WTC11 (cell line): ENCODE results near the gene TOMM7. TPM values are rescaled to one million over a fixed set of nuclear protein-coding genes. Genes with fewer than 3 reads are reported as not detected.

Experiments used
- ATAC-seq: fragments of 200-7000 bp; cut with Tn5 transposase; 2 replicates; pipeline ENCODE4 v1.10.0; 2021; ENCODE audit warnings: mild to moderate bottlenecking, moderate library complexity
- CTCF ChIA-PET: fragments of 300-600 bp; sonication (Branson Sonifier 250); formaldehyde crosslinking; loops from one replicate; lab custom pipeline; 2021; ENCODE audit warnings: antibody characterized with exemption; lab: Charles Lee
- POLR2A ChIA-PET: fragments of 350-600 bp; sonication (Branson Sonifier 250); formaldehyde crosslinking; loops from one replicate; lab custom pipeline; 2021; ENCODE audit warnings: antibody characterized with exemption; lab: Charles Lee
- DNase-seq: peaks from one replicate; pipeline ENCODE4 v3.0.0; 2021; ENCODE audit warnings: low spot score
- H3K27ac Mint-ChIP-seq: 2 replicates; pipeline ENCODE4 v1.8.0; 2021; ENCODE audit warnings: mixed read lengths
- H3K27me3 Mint-ChIP-seq: 2 replicates; pipeline ENCODE4 v1.8.0; 2021; ENCODE audit warnings: low read depth, mild to moderate bottlenecking, moderate library complexity, mixed read lengths
- H3K36me3 Mint-ChIP-seq: 2 replicates; pipeline ENCODE4 v1.8.0; 2021; ENCODE audit warnings: mixed read lengths
- H3K4me1 Mint-ChIP-seq: 2 replicates; pipeline ENCODE4 v1.8.0; 2022; ENCODE audit warnings: mixed read lengths
- H3K4me3 Mint-ChIP-seq: 2 replicates; pipeline ENCODE4 v1.8.0; 2021; ENCODE audit warnings: mild to moderate bottlenecking, moderate library complexity, mixed read lengths
- H3K9me3 Mint-ChIP-seq: 2 replicates; pipeline ENCODE4 v1.8.0; 2021; ENCODE audit warnings: mixed read lengths
- ATF3 ChIP-seq: sonication (generic); formaldehyde crosslinking; conservative IDR thresholded peaks from 2 replicates; pipeline ENCODE4 v1.8.1; 2022; ENCODE audit warnings: mild to moderate bottlenecking, missing genetic modification reagents
- CREM ChIP-seq: sonication (generic); formaldehyde crosslinking; IDR thresholded peaks from 2 replicates; pipeline ENCODE4 v1.8.1; 2022; ENCODE audit warnings: mild to moderate bottlenecking, missing genetic modification reagents, moderate library complexity
- ESRRA ChIP-seq: sonication (generic); formaldehyde crosslinking; IDR thresholded peaks from 2 replicates; pipeline ENCODE4 v1.8.1; 2022; ENCODE audit warnings: mild to moderate bottlenecking, missing genetic modification reagents, borderline replicate concordance
- GABPB1 ChIP-seq: sonication (generic); formaldehyde crosslinking; IDR thresholded peaks from 2 replicates; pipeline ENCODE4 v1.8.1; 2023; ENCODE audit warnings: mild to moderate bottlenecking, missing genetic modification reagents
- GRHL2 ChIP-seq: fragments of 250-450 bp; sonication (Bioruptor Pico); IDR thresholded peaks from 2 replicates; pipeline ENCODE4 v1.8.0; 2022; ENCODE audit warnings: mild to moderate bottlenecking, moderate library complexity; ENCODE audit not compliant: insufficient replicate concordance, severe bottlenecking
- GTF2I ChIP-seq: fragments of 250-450 bp; sonication (Bioruptor Pico); conservative IDR thresholded peaks from 2 replicates; pipeline ENCODE4 v1.4.0; 2021; ENCODE audit warnings: mild to moderate bottlenecking
- JUN ChIP-seq: sonication (generic); formaldehyde crosslinking; IDR thresholded peaks from 2 replicates; pipeline ENCODE4 v1.8.0; 2023; ENCODE audit warnings: mild to moderate bottlenecking, missing genetic modification reagents
- MAX ChIP-seq: sonication (generic); formaldehyde crosslinking; IDR thresholded peaks from 2 replicates; pipeline ENCODE4 v1.8.0; 2022; ENCODE audit warnings: mild to moderate bottlenecking, missing genetic modification reagents
- NR2C2 ChIP-seq: sonication (generic); formaldehyde crosslinking; IDR thresholded peaks from 2 replicates; pipeline ENCODE4 v1.8.0; 2022; ENCODE audit warnings: mild to moderate bottlenecking, missing genetic modification reagents
- NR3C1 ChIP-seq: sonication (generic); formaldehyde crosslinking; conservative IDR thresholded peaks from 2 replicates; pipeline ENCODE4 v1.8.1; 2023; ENCODE audit warnings: low read depth, mild to moderate bottlenecking, missing genetic modification reagents
- PRRX2 ChIP-seq: fragments of 250-450 bp; sonication (Bioruptor Pico); IDR thresholded peaks from 2 replicates; pipeline ENCODE4 v1.8.0; 2021; ENCODE audit warnings: mild to moderate bottlenecking
- SOX15 ChIP-seq: fragments of 250-450 bp; sonication (Bioruptor Pico); IDR thresholded peaks from 2 replicates; pipeline ENCODE4 v1.9.0; 2021; ENCODE audit warnings: mild to moderate bottlenecking
- SP1 ChIP-seq: sonication (generic); formaldehyde crosslinking; conservative IDR thresholded peaks from 2 replicates; pipeline ENCODE4 v1.8.1; 2022; ENCODE audit warnings: missing genetic modification reagents
- USF1 ChIP-seq: sonication (generic); formaldehyde crosslinking; IDR thresholded peaks from 2 replicates; pipeline ENCODE4 v1.8.0; 2022; ENCODE audit warnings: mild to moderate bottlenecking, missing genetic modification reagents
- ZBTB21 ChIP-seq: sonication (generic); formaldehyde crosslinking; IDR thresholded peaks from 2 replicates; pipeline ENCODE4 v1.8.1; 2023; ENCODE audit warnings: mild to moderate bottlenecking, missing genetic modification reagents, borderline replicate concordance
- ZMAT4 ChIP-seq: fragments of 250-450 bp; sonication (Bioruptor Pico); IDR thresholded peaks from 2 replicates; pipeline ENCODE4 v1.9.0; 2021; ENCODE audit warnings: mild to moderate bottlenecking
- ZNF138 ChIP-seq: sonication (generic); formaldehyde crosslinking; conservative IDR thresholded peaks from 2 replicates; pipeline ENCODE4 v1.8.1; 2022; ENCODE audit warnings: mild to moderate bottlenecking, moderate library complexity, missing genetic modification reagents
- ZNF219 ChIP-seq: sonication (generic); formaldehyde crosslinking; IDR thresholded peaks from 2 replicates; pipeline ENCODE4 v1.8.0; 2023; ENCODE audit warnings: missing genetic modification reagents, mild to moderate bottlenecking, borderline replicate concordance
- ZNF281 ChIP-seq: sonication (generic); formaldehyde crosslinking; IDR thresholded peaks from 2 replicates; pipeline ENCODE4 v1.8.0; 2023; ENCODE audit warnings: mild to moderate bottlenecking, missing genetic modification reagents
- ZNF317 ChIP-seq: sonication (generic); formaldehyde crosslinking; IDR thresholded peaks from 2 replicates; pipeline ENCODE4 v1.8.1; 2023; ENCODE audit warnings: low read depth, mild to moderate bottlenecking, moderate library complexity, missing genetic modification reagents, borderline replicate concordance
- ZNF425 ChIP-seq: fragments of 250-450 bp; sonication (Bioruptor Pico); conservative IDR thresholded peaks from 2 replicates; pipeline ENCODE4 v1.9.0; 2021; ENCODE audit warnings: mild to moderate bottlenecking
- ZNF512 ChIP-seq: sonication (generic); formaldehyde crosslinking; IDR thresholded peaks from 2 replicates; pipeline ENCODE4 v1.8.1; 2022; ENCODE audit warnings: missing genetic modification reagents, borderline replicate concordance
- total RNA-seq: library from RNA; stranded (reverse); gene quantifications from 3 replicates; pipeline ENCODE4 v1.2.3, GENCODE V29; 2021

TOMM7 gene
- total RNA-seq, 1 experiment from 2014 or later: 500 TPM

- Mint-ChIP-seq H3K27ac (no peak overlapping the region), H3K4me3 (no peak overlapping the region), H3K9me3 (no peaks in the 10 kb centered on the region), H3K27me3 (no peaks in the 10 kb centered on the region), H3K4me1 (peaks cover 12% of the 10 kb centered on the region), H3K36me3 (peaks cover 5% of the 10 kb centered on the region; the same call in 1 of the 2 replicates)
- ATAC-seq: no peak
- TF ChIP-seq CREM: no peak
- TF ChIP-seq ATF3 (CRISPR knock-in tag): no peak
- no peak for TF ChIP-seq SP1 (CRISPR knock-in tag)
- TF ChIP-seq ZNF317 (CRISPR knock-in tag): no peak
- no peak for TF ChIP-seq ZMAT4 (CRISPR knock-in tag)
- TF ChIP-seq ESRRA (CRISPR knock-in tag): no peak
- no peak for TF ChIP-seq SOX15 (CRISPR knock-in tag)
- no peak for TF ChIP-seq NR3C1 (CRISPR knock-in tag)
- no peak for TF ChIP-seq USF1 (CRISPR knock-in tag)
- TF ChIP-seq ZNF281 (CRISPR knock-in tag): no peak
- no peak for TF ChIP-seq ZNF219 (CRISPR knock-in tag)
- no peak for TF ChIP-seq GRHL2
- no peak for TF ChIP-seq ZNF425 (CRISPR knock-in tag)
- no peak for TF ChIP-seq PRRX2 (CRISPR knock-in tag)
- no peak for TF ChIP-seq GABPB1 (CRISPR knock-in tag)
- TF ChIP-seq GTF2I (CRISPR knock-in tag): no peak
- CTCF ChIA-PET: interaction anchor here (1.2 to 1.3 kb wide), 2 partner anchors 27 to 44 kb away, joined by 3 to 6 read pairs; no protein-coding TSS in a partner anchor
- DNase-seq: no peak
- POLR2A ChIA-PET: no interaction called here
These were observed 3.9 kb upstream of the TOMM7 start for GRCh38 chr7:22826593-22826992.

GRCh38 chr7:22824760-22825159 is 2.1 kb upstream of the TOMM7 start:
- H3K9me3 Mint-ChIP-seq: no peaks in the 10 kb centered on the region
- ATAC-seq (no peak), DNase-seq (no peak)
- no peak for TF ChIP-seq ZNF138 (CRISPR knock-in tag)
- H3K4me3 Mint-ChIP-seq: no peak overlapping the region
- H3K27me3 Mint-ChIP-seq: no peaks in the 10 kb centered on the region
- CTCF ChIA-PET: no interaction called here
- H3K4me1 Mint-ChIP-seq: peaks cover 25% of the 10 kb centered on the region
- POLR2A ChIA-PET: no interaction called here
- no peak overlapping the region for H3K27ac Mint-ChIP-seq
- H3K36me3 Mint-ChIP-seq: peaks cover 6% of the 10 kb centered on the region

GRCh38 chr7:22823142-22823497 is 471 bp upstream of the TOMM7 start:
- ATAC-seq (no peak), DNase-seq (no peak)
- ChIA-PET CTCF (interaction anchor here (0.6 to 2.4 kb wide), 5 partner anchors 9 to 263 kb away, joined by 3 to 7 read pairs (median 3); no protein-coding TSS in a partner anchor), POLR2A (interaction anchor here (0.6 to 1.2 kb wide), 3 partner anchors 21 to 283 kb away, joined by 3 to 5 read pairs (median 3); partner anchors contain the start of gene KLHL7)
- H3K4me1 Mint-ChIP-seq: peaks cover 36% of the 10 kb centered on the region
- H3K9me3 Mint-ChIP-seq: no peaks in the 10 kb centered on the region
- H3K36me3 Mint-ChIP-seq: peaks cover 14% of the 10 kb centered on the region
- peak overlapping the region; percentile 99 for H3K4me3 Mint-ChIP-seq
- H3K27ac Mint-ChIP-seq: peak overlapping the region; percentile 98; the same call in 1 of the 2 replicates
- H3K27me3 Mint-ChIP-seq: no peaks in the 10 kb centered on the region
- no peak for TF ChIP-seq NR2C2 (CRISPR knock-in tag)
- TF ChIP-seq ZBTB21 (CRISPR knock-in tag): no peak
- no peak for TF ChIP-seq JUN (CRISPR knock-in tag)
- no peak for TF ChIP-seq ZMAT4 (CRISPR knock-in tag)
- TF ChIP-seq ZNF512 (CRISPR knock-in tag): no peak
- TF ChIP-seq SOX15 (CRISPR knock-in tag): no peak
- TF ChIP-seq MAX: peak; percentile 13; the same call in 1 of the 2 replicates
